Liver (tissue), 9 donors: ENCODE measurements around the gene CDK5R1. TPM values are rescaled to one million over a fixed set of nuclear protein-coding genes. Genes with fewer than 3 reads are reported as not detected.

ENCODE experiments used
- DNase-seq: peaks from one replicate; pipeline ENCODE4 v3.0.0-alpha.2; 2017; ENCODE audit warnings: low spot score
- H3K27ac ChIP-seq, 2 donors: one replicate each; pipeline ENCODE4 v1.7.0; 2013; ENCODE audit warnings: inconsistent platforms in 2 of 2, low read length in 2 of 2, control low read depth in 1 of 2, low read depth in 1 of 2, mild to moderate bottlenecking in 1 of 2
- H3K27me3 ChIP-seq, 4 donors: one replicate each; pipeline versions ENCODE4 v1.6.1 to v1.7.0; 2013; ENCODE audit warnings: low read length in 3 of 4, inconsistent platforms in 1 of 4, mild to moderate bottlenecking in 1 of 4, moderate library complexity in 1 of 4; ENCODE audit not compliant: control insufficient read depth in 4 of 4, insufficient read depth in 4 of 4
- H3K36me3 ChIP-seq, 4 donors: one replicate each; pipeline versions ENCODE4 v1.6.1 to v1.7.0; 2013; ENCODE audit warnings: low read length in 3 of 4, mild to moderate bottlenecking in 3 of 4, low read depth in 1 of 4, moderate library complexity in 1 of 4; ENCODE audit not compliant: control insufficient read depth in 4 of 4, insufficient read depth in 3 of 4
- H3K4me1 ChIP-seq, 4 donors: one replicate each; pipeline versions ENCODE4 v1.6.1 to v1.7.0; 2013; ENCODE audit warnings: low read length in 3 of 4, mild to moderate bottlenecking in 3 of 4, moderate library complexity in 1 of 4; ENCODE audit not compliant: control insufficient read depth in 4 of 4, insufficient read depth in 4 of 4
- H3K4me3 ChIP-seq, 3 donors: one replicate each; pipeline versions ENCODE4 v1.6.1 to v1.7.0; 2013; ENCODE audit warnings: low read length in 3 of 3, control low read depth in 1 of 3, low read depth in 1 of 3, mild to moderate bottlenecking in 1 of 3
- H3K9ac ChIP-seq, 2 donors: one replicate each; pipeline ENCODE4 v1.7.0; 2013; ENCODE audit warnings: low read length in 2 of 2, mild to moderate bottlenecking in 2 of 2, moderate library complexity in 2 of 2, control low read depth in 1 of 2, low read depth in 1 of 2
- H3K9me3 ChIP-seq, 4 donors: one replicate each; pipeline versions ENCODE4 v1.6.1 to v1.7.0; 2013; ENCODE audit warnings: low read length in 3 of 4; ENCODE audit not compliant: control insufficient read depth in 4 of 4
- EGR1 ChIP-seq, 2 donors: IDR thresholded peaks; 2 replicates each; pipeline ENCODE4 v1.6.1; 2016 to 2018; ENCODE audit warnings: antibody characterized with exemption in 2 of 2, low read depth in 2 of 2
- FOXA1 ChIP-seq: IDR thresholded peaks from 2 replicates; pipeline ENCODE4 v1.6.1; 2016; ENCODE audit warnings: antibody characterized with exemption
- GABPA ChIP-seq, 2 donors: IDR thresholded peaks in 1 of 2; conservative IDR thresholded peaks in 1 of 2; 2 replicates each; pipeline ENCODE4 v1.6.1; 2016; ENCODE audit warnings: antibody characterized with exemption in 2 of 2, mild to moderate bottlenecking in 1 of 2, moderate library complexity in 1 of 2
- HNF4A ChIP-seq, 2 donors: conservative IDR thresholded peaks; 2 replicates each; pipeline ENCODE4 v1.6.1; 2016; ENCODE audit warnings: antibody characterized with exemption in 2 of 2, mild to moderate bottlenecking in 2 of 2
- HNF4G ChIP-seq: IDR thresholded peaks from 2 replicates; pipeline ENCODE4 v1.6.1; 2016; ENCODE audit warnings: antibody characterized with exemption
- JUND ChIP-seq, 2 donors: IDR thresholded peaks; 2 replicates each; pipeline ENCODE4 v1.6.1; 2016; ENCODE audit warnings: antibody characterized with exemption in 2 of 2
- NR2F2 ChIP-seq: IDR thresholded peaks from 2 replicates; pipeline ENCODE4 v1.6.1; 2016; ENCODE audit warnings: antibody characterized with exemption
- RAD21 ChIP-seq, 2 donors: IDR thresholded peaks; 2 replicates each; pipeline ENCODE4 v1.6.1; 2016; ENCODE audit warnings: antibody characterized with exemption in 2 of 2, mild to moderate bottlenecking in 2 of 2
- RXRA ChIP-seq, 2 donors: IDR thresholded peaks; 2 replicates each; pipeline ENCODE4 v1.6.1; 2017 to 2018; ENCODE audit warnings: antibody characterized with exemption in 2 of 2, mild to moderate bottlenecking in 1 of 2
- YY1 ChIP-seq: IDR thresholded peaks from 2 replicates; pipeline ENCODE4 v1.6.1; 2016; ENCODE audit warnings: antibody characterized with exemption, mild to moderate bottlenecking
- WGBS: extraction: QIAGEN DNeasy Blood & Tissue Kit; methylation state at CpG from one replicate; pipeline ENCODE4 v1.1.7; 2013; 5-methylcytosine and 5-hydroxymethylcytosine counted together
- polyA plus RNA-seq, 2 donors: library from polyadenylated mRNA; stranded (reverse) in 1 of 2; unstranded in 1 of 2; fragments of 200-250 nt in 1 of 2; fragments of >200 nt in 1 of 2; fragmentation: Nextera tagmentation in 1 of 2; extraction: Ambion mirVana in 1 of 2; gene quantifications; one replicate each; pipeline versions ENCODE4 v1.2.1 to v1.2.3, GENCODE V29; 2013 to 2015
- total RNA-seq, 2 donors: library from RNA; depleted of rRNA; stranded (reverse); fragments of >200 nt; gene quantifications; one replicate each; pipeline ENCODE4 v1.2.3, GENCODE V29; 2014
- TF ChIP-seq, protein P1 (sequence below): IDR thresholded peaks from 2 replicates; pipeline ENCODE4 v1.6.1; 2016; ENCODE audit warnings: antibody characterized with exemption
- TF ChIP-seq, protein P2 (sequence below): IDR thresholded peaks from 2 replicates; pipeline ENCODE4 v1.6.1; 2016; ENCODE audit warnings: antibody characterized with exemption
- TF ChIP-seq, protein P3 (sequence below): IDR thresholded peaks from 2 replicates; pipeline ENCODE4 v1.6.1; 2016; ENCODE audit warnings: antibody characterized with exemption
- TF ChIP-seq, protein P4 (sequence below): IDR thresholded peaks from 2 replicates; pipeline ENCODE4 v1.6.1; 2016; ENCODE audit warnings: antibody characterized with exemption, mild to moderate bottlenecking
- donor health status: healthy.
- donor health status: healthy.
- donor health status: healthy.
- donor health status: healthy.
- donor health status: healthy.

CDK5R1 gene
- total and polyA plus RNA-seq, 4 donors, result 0.08 to 0.93 (median 0.64) TPM

DNA sequence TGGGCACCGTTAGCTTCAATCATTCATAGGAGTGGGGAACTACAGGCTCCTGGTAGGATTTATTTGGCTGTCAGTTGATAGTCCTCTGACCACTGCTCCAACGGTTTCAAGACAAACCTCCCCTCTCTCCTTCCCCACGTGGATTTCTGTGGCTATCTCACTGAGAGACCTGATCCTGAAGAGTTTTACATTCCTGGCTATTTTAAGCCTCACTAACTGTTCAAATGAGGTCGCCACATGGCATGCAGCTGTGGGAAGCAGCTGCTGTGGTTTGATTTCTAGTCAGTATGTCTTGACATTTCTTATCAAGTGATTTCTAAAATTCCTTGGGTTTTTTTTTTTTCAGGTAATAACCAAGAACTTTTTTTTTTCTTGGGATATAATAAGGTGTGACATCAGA, 38.3 kb downstream of the CDK5R1 start:
- no peak overlapping the region for H3K9ac ChIP-seq
- DNase-seq, result no peak
- H3K9me3 ChIP-seq, result no peaks in the 10 kb centered on the region
- TF ChIP-seq EGR1 (IDR thresholded peaks at IDR 0.05; ENCODE audit: low read depth in 2 of 2), result no peak
- TF ChIP-seq NR2F2, result no peak
- H3K4me1 ChIP-seq, result peaks cover 0 to 2% (median 0%) of the 10 kb centered on the region in 4 donors
- H3K36me3 ChIP-seq, result no peaks in the 10 kb centered on the region
- H3K4me3 ChIP-seq, result no peak overlapping the region
- 73% methylated on average over 4 of the region's 4 CpGs for WGBS
- H3K27me3 ChIP-seq, result no peaks in the 10 kb centered on the region
- H3K27ac ChIP-seq, result no peak overlapping the region

DNA sequence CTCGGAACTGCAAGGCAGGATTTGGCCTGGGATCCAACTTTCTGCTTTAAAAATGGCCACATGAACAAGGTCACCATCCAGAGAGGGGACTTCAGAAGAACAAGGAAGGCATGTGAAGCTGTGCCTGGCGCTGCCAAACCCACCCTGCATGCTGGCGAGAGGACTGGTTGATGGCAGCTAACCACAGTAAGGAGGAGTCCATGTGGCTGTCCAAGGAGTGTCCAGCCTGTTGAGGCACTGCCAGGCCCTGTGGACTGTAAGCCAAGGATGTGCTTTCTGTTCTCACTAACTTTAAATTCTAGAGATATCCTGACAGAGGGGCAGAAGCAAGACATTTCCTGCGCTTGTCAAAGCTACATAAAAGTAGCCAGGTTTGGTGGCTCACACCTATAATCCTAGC, 40.4 kb downstream of the CDK5R1 start:
- DNase-seq, result no peak
- TF ChIP-seq YY1 (no peak), HNF4A (conservative IDR thresholded peaks at IDR 0.05) (no peak), HNF4G (no peak), RAD21 (IDR thresholded peaks at IDR 0.05) (no peak), GABPA (IDR thresholded peaks at IDR 0.05 in 1 of 2, conservative IDR thresholded peaks at IDR 0.05 in 1 of 2) (no peak), RXRA (IDR thresholded peaks at IDR 0.05) (no peak), JUND (IDR thresholded peaks at IDR 0.05) (no peak), EGR1 (IDR thresholded peaks at IDR 0.05; ENCODE audit: low read depth in 2 of 2) (no peak), FOXA1 (no peak), NR2F2 (no peak)
- TF ChIP-seq, protein P1, sequence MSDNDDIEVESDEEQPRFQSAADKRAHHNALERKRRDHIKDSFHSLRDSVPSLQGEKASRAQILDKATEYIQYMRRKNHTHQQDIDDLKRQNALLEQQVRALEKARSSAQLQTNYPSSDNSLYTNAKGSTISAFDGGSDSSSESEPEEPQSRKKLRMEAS, result no peak
- TF ChIP-seq, protein P2, sequence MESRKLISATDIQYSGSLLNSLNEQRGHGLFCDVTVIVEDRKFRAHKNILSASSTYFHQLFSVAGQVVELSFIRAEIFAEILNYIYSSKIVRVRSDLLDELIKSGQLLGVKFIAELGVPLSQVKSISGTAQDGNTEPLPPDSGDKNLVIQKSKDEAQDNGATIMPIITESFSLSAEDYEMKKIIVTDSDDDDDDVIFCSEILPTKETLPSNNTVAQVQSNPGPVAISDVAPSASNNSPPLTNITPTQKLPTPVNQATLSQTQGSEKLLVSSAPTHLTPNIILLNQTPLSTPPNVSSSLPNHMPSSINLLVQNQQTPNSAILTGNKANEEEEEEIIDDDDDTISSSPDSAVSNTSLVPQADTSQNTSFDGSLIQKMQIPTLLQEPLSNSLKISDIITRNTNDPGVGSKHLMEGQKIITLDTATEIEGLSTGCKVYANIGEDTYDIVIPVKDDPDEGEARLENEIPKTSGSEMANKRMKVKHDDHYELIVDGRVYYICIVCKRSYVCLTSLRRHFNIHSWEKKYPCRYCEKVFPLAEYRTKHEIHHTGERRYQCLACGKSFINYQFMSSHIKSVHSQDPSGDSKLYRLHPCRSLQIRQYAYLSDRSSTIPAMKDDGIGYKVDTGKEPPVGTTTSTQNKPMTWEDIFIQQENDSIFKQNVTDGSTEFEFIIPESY, result no peak
- TF ChIP-seq, protein P3, sequence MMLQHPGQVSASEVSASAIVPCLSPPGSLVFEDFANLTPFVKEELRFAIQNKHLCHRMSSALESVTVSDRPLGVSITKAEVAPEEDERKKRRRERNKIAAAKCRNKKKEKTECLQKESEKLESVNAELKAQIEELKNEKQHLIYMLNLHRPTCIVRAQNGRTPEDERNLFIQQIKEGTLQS, result no peak
- TF ChIP-seq, protein P4, sequence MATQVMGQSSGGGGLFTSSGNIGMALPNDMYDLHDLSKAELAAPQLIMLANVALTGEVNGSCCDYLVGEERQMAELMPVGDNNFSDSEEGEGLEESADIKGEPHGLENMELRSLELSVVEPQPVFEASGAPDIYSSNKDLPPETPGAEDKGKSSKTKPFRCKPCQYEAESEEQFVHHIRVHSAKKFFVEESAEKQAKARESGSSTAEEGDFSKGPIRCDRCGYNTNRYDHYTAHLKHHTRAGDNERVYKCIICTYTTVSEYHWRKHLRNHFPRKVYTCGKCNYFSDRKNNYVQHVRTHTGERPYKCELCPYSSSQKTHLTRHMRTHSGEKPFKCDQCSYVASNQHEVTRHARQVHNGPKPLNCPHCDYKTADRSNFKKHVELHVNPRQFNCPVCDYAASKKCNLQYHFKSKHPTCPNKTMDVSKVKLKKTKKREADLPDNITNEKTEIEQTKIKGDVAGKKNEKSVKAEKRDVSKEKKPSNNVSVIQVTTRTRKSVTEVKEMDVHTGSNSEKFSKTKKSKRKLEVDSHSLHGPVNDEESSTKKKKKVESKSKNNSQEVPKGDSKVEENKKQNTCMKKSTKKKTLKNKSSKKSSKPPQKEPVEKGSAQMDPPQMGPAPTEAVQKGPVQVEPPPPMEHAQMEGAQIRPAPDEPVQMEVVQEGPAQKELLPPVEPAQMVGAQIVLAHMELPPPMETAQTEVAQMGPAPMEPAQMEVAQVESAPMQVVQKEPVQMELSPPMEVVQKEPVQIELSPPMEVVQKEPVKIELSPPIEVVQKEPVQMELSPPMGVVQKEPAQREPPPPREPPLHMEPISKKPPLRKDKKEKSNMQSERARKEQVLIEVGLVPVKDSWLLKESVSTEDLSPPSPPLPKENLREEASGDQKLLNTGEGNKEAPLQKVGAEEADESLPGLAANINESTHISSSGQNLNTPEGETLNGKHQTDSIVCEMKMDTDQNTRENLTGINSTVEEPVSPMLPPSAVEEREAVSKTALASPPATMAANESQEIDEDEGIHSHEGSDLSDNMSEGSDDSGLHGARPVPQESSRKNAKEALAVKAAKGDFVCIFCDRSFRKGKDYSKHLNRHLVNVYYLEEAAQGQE, result no peak
- Histone ChIP-seq H3K27me3 (no peaks in the 10 kb centered on the region), H3K4me1 (no peaks in the 10 kb centered on the region), H3K9me3 (no peaks in the 10 kb centered on the region), H3K36me3 (no peaks in the 10 kb centered on the region), H3K9ac (no peak overlapping the region), H3K27ac (no peak overlapping the region), H3K4me3 (no peak overlapping the region)
- WGBS, result 97% methylated on average over 4 of the region's 4 CpGs
